Lower leg skin (tissue), 4 donors: ENCODE measurements around the gene FBN1. TPM values are rescaled to one million over a fixed set of nuclear protein-coding genes. Genes with fewer than 3 reads are reported as not detected.

ENCODE experiments used
- DNase-seq, 2 donors: peaks; one replicate each; pipeline ENCODE4 v3.0.0-alpha.2; 2019; ENCODE audit warnings: low spot score in 2 of 2
- H3K4me3 ChIP-seq: fragments of 200-600 bp; sonication (generic); 2 replicates; pipeline ENCODE4 v1.5.1; 2017; ENCODE audit warnings: mild to moderate bottlenecking, low read depth; ENCODE audit not compliant: poor library complexity, severe bottlenecking
- POLR2A ChIP-seq, 2 donors: fragments of 450-650 bp; IDR thresholded peaks; one replicate each; pipeline ENCODE4 v1.6.1; 2016 to 2017; ENCODE audit warnings: antibody characterized with exemption in 2 of 2, mild to moderate bottlenecking in 1 of 2, moderate library complexity in 1 of 2
- WGBS, 2 donors: methylation state at CpG; one replicate each; pipeline ENCODE4 v1.1.5; 2018; 5-methylcytosine and 5-hydroxymethylcytosine counted together
- intact Hi-C: fragments of 100-400 bp; cut with DNase I; formaldehyde crosslinking; loops from one replicate; pipeline ENCODE4 v1.15.0; 2023; ENCODE audit warnings: low total_unique reads
- total RNA-seq, 4 donors: library from RNA; depleted of rRNA; stranded (reverse); fragments of >200 nt; gene quantifications; one replicate each; pipeline ENCODE4 v1.1.0, GENCODE V29; 2016
- TF ChIP-seq, protein P1 (sequence below), 3 donors: fragments of 450-650 bp; IDR thresholded peaks; one replicate each; pipeline ENCODE4 v1.5.1; 2016; ENCODE audit warnings: antibody characterized with exemption in 3 of 3, mild to moderate bottlenecking in 3 of 3, moderate library complexity in 2 of 3

Gene FBN1
- total RNA-seq, 4 donors from 2014 or later: 15.0 to 59.3 (median 24.0) TPM

DNA sequence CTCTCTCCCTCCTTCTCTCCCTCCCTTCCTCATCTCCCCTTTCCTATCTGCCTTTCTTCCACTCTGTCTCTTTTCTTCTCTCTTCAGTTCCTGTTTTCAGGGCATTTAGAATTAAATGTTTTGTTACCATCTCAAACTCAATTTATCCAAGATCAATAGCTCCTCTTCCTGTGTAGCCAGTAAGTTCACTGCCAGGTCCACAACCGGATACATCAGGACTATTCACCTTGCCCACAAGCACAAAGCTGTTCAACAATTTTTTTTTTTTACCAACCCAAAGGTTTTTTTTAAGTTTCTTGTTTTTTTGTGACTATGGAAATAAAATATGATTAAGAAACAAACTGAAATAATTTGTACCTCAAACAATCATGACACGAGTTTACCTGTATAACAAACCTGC is 26.1 kb downstream of the FBN1 start:
- DNase-seq: no peak
- intact Hi-C loops: no loop called here
- TF ChIP-seq, protein P1, sequence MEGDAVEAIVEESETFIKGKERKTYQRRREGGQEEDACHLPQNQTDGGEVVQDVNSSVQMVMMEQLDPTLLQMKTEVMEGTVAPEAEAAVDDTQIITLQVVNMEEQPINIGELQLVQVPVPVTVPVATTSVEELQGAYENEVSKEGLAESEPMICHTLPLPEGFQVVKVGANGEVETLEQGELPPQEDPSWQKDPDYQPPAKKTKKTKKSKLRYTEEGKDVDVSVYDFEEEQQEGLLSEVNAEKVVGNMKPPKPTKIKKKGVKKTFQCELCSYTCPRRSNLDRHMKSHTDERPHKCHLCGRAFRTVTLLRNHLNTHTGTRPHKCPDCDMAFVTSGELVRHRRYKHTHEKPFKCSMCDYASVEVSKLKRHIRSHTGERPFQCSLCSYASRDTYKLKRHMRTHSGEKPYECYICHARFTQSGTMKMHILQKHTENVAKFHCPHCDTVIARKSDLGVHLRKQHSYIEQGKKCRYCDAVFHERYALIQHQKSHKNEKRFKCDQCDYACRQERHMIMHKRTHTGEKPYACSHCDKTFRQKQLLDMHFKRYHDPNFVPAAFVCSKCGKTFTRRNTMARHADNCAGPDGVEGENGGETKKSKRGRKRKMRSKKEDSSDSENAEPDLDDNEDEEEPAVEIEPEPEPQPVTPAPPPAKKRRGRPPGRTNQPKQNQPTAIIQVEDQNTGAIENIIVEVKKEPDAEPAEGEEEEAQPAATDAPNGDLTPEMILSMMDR (IDR thresholded peaks at IDR 0.05): no peak
- no peak for TF ChIP-seq POLR2A (IDR thresholded peaks at IDR 0.05)
- H3K4me3 ChIP-seq: no peak overlapping the region
- WGBS, 2 donors: 82 to 92% methylated on average over 2 of the region's 2 CpGs

DNA sequence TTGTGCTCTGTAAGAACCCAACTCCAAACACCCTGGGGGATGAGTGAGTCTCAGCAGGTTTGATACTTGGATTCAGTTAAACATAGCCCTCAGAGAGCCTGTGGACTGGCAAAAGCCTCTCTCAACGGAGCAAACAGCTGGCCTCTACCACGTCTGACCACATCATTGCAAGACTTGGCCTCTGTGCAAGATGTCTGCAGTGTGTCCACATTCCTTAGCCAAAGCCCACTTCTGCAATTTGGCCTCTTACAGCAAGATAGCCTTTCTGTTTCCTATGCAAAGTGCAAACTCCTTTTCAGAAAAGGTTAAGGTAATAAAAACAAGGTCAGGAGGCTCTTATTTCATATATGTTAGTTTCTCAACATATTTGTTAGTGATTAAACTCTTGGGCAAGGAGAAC is 27.9 kb downstream of the FBN1 start:
- TF ChIP-seq POLR2A (IDR thresholded peaks at IDR 0.05): no peak
- TF ChIP-seq, protein P1 (IDR thresholded peaks at IDR 0.05): no peak
- DNase-seq: no peak
- no peak overlapping the region for H3K4me3 ChIP-seq
- 32 to 58% methylated on average over 2 of the region's 2 CpGs for WGBS, 2 donors
- intact Hi-C loops: no loop called here

DNA sequence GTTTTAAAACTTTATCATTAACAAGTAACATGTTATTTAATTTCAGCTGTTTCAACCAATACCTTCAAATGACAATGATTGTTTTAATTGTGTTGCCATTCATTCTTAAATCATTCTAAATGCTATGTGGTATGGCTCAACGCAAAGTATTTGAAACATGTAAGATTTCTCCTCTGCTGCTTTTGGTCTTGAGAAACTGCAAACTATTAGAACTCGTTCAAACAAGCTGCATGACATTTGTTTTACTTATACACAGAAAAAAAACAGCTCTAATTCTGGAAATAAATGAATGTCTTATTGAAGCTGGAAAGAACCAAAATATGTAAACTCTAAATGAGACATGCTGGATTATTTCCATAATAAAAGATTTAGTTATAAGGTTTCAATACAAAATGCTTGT is 29.3 kb downstream of the FBN1 start:
- no peak for TF ChIP-seq POLR2A (IDR thresholded peaks at IDR 0.05)
- TF ChIP-seq, protein P1 (IDR thresholded peaks at IDR 0.05): no peak
- H3K4me3 ChIP-seq: no peak overlapping the region
- intact Hi-C loops: no loop called here
- WGBS, 2 donors: 35 to 47% methylated on average over 2 of the region's 2 CpGs
- DNase-seq: no peak

DNA sequence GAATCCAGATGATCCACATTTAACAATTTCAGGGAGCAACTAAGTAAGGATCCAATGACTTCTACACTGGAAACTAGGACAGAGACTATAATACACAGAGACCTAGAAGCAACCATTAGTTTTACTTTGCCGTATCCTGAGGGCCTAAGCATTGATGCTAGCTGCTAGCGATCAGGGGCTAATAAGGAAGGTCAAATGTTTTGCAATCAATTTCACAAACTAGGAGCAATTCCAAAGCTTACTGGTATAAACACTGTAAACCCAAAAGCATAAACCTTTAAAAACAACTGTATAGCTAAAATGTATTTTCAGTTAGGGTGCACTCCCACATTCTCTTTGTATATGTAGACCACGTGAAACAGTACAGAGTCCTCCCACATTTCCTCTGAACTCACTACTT is 31.5 kb downstream of the FBN1 start:
- TF ChIP-seq POLR2A (IDR thresholded peaks at IDR 0.05): no peak
- TF ChIP-seq, protein P1 (IDR thresholded peaks at IDR 0.05): no peak
- peak overlapping the region; percentile 2 for H3K4me3 ChIP-seq
- WGBS, 2 donors: 73 to 84% methylated on average over 3 of the region's 3 CpGs
- intact Hi-C loops: no loop called here
- no peak for DNase-seq

DNA sequence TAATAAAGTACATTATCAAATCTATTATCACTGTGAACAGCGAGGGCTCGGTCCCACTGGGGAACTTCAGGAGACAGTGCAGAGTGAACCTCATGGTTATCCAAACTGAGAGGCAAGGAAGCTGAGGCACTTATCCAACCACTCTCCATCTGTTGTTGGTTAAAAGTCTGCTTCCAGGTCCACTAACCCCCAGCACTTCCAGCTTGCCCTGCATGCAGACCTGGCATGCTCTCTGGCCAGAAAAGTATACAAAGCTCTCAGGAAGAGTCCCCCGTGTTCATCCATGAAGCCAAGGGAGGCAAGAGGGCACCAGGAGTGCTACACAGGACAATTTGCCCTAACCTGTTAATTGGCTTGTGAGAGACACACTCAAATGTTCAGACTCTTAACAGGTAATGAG is 36.0 kb downstream of the FBN1 start:
- no peak overlapping the region for H3K4me3 ChIP-seq
- DNase-seq: no peak
- intact Hi-C loops: no loop called here
- 66% methylated on average over 3 of the region's 3 CpGs for WGBS, 2 donors
- TF ChIP-seq, protein P1 (IDR thresholded peaks at IDR 0.05): no peak
- no peak for TF ChIP-seq POLR2A (IDR thresholded peaks at IDR 0.05)

DNA sequence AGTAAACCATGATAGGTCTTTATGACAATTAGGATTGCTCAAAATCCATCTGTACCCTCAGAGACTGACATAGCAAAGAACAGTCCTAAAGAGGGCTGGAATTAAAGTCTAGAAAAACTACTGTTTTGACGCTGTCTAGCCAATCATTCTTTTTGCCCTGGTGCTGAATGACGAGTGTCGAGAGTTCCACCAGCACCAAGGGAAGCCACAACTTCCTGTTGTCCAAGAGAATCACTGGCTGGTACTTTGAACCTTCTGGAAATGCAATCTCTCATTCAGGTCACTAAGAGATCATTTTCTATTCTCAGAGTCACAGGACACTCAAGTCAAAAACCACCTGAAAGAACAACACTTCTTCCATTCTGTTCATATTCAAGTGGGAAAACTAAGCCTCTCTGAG is 37.7 kb downstream of the FBN1 start:
- TF ChIP-seq, protein P1 (IDR thresholded peaks at IDR 0.05): no peak
- TF ChIP-seq POLR2A (IDR thresholded peaks at IDR 0.05): no peak
- 81 to 84% methylated on average over 3 of the region's 3 CpGs for WGBS, 2 donors
- no peak for DNase-seq
- intact Hi-C loops: no loop called here
- H3K4me3 ChIP-seq: no peak overlapping the region
